Ishikawa (cell line): ENCODE measurements around the gene CD300LF.

Experiments used
- EGR1 ChIP-seq: IDR thresholded peaks from 2 replicates; pipeline ENCODE4 v1.6.1; 2012
- RAD21 ChIP-seq: IDR thresholded peaks from 2 replicates; pipeline ENCODE4 v1.6.1; 2012; ENCODE audit warnings: low read depth

DNA sequence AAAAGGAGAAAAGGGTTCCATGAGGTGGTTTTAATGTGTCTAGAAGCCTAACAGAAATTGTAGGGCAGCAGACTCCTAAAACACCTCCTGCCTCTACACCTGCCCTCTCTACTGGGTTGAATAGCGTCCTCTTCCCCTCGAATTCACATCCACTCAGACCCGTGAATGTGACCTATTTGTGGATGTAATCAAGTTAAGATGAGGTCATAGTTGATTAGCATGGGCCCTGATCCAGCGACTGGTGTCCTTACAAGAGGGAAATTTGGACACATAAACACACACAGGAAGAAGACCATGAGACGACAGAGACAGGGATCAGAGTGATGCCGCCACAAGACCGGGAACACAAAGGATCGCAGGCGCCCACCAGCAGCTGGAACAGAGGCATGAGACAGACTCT is 13.5 kb downstream of the CD300LF start:
- TF ChIP-seq RAD21: no peak
- no peak for TF ChIP-seq EGR1
